Mucosa of stomach (tissue), 1 donor: Measurements from ENCODE around the gene R3HCC1L.
A peak's percentile ranks its signal among the peaks of the same experiment; 100 is the strongest.
"Not testable (repeated sequence)": the region's sequence is repeated elsewhere in the genome, so short reads cannot be mapped to it uniquely, and the experiment has no call there.

Experiments
- H3K27me3 ChIP-seq: one replicate; pipeline ENCODE4 v1.7.0; 2013; ENCODE audit warnings: mild to moderate bottlenecking, low read length; ENCODE audit not compliant: control insufficient read depth, insufficient read depth
- H3K36me3 ChIP-seq: one replicate; pipeline ENCODE4 v1.7.0; 2013; ENCODE audit warnings: low read length; ENCODE audit not compliant: control insufficient read depth, insufficient read depth
- H3K4me1 ChIP-seq: one replicate; pipeline ENCODE4 v1.7.0; 2013; ENCODE audit warnings: mild to moderate bottlenecking, low read length; ENCODE audit not compliant: control insufficient read depth, insufficient read depth
- H3K4me3 ChIP-seq: one replicate; pipeline ENCODE4 v1.7.0; 2013; ENCODE audit warnings: low read length
- H3K9ac ChIP-seq: one replicate; pipeline ENCODE4 v1.7.0; 2013; ENCODE audit warnings: mild to moderate bottlenecking, low read length, moderate library complexity
- H3K9me3 ChIP-seq: one replicate; pipeline ENCODE4 v1.7.0; 2013; ENCODE audit warnings: mild to moderate bottlenecking, low read length, moderate library complexity; ENCODE audit not compliant: control insufficient read depth
- donor health status: Pancreatic carcinoma.

The R3HCC1L gene

GRCh38 chr10:98104125-98104524, 30.3 kb upstream of the R3HCC1L start:
- no peaks in the 10 kb centered on the region for H3K36me3 ChIP-seq
- no peak overlapping the region for H3K4me3 ChIP-seq
- H3K9ac ChIP-seq = no peak overlapping the region
- no peaks in the 10 kb centered on the region for H3K9me3 ChIP-seq
- peaks cover 7% of the 10 kb centered on the region for H3K27me3 ChIP-seq
- H3K4me1 ChIP-seq = no peaks in the 10 kb centered on the region

- no peak overlapping the region for H3K9ac ChIP-seq
- no peaks in the 10 kb centered on the region for H3K36me3 ChIP-seq
- no peak overlapping the region for H3K4me3 ChIP-seq
- no peaks in the 10 kb centered on the region for H3K4me1 ChIP-seq
- H3K27me3 ChIP-seq = peaks cover 4% of the 10 kb centered on the region
- H3K9me3 ChIP-seq = no peaks in the 10 kb centered on the region
These were observed 27.9 kb upstream of the R3HCC1L start for GRCh38 chr10:98106531-98106930.

GRCh38 chr10:98107644-98108430, 26.6 kb upstream of the R3HCC1L start:
- H3K36me3 ChIP-seq = no peaks in the 10 kb centered on the region
- H3K9me3 ChIP-seq = no peaks in the 10 kb centered on the region
- no peaks in the 10 kb centered on the region for H3K4me1 ChIP-seq
- H3K9ac ChIP-seq = no peak overlapping the region
- peaks cover 4% of the 10 kb centered on the region for H3K27me3 ChIP-seq
- no peak overlapping the region for H3K4me3 ChIP-seq

- Histone ChIP-seq H3K9ac (no peak overlapping the region), H3K27me3 (peaks cover 10% of the 10 kb centered on the region), H3K4me1 (no peaks in the 10 kb centered on the region), H3K36me3 (no peaks in the 10 kb centered on the region), H3K4me3 (no peak overlapping the region), H3K9me3 (no peaks in the 10 kb centered on the region)
These were observed 24.1 kb upstream of the R3HCC1L start for GRCh38 chr10:98110356-98110755.

GRCh38 chr10:98115031-98115787, 19.2 kb upstream of the R3HCC1L start:
- Histone ChIP-seq H3K9me3 (no peaks in the 10 kb centered on the region), H3K27me3 (peaks cover 7% of the 10 kb centered on the region), H3K4me3 (no peak overlapping the region), H3K36me3 (no peaks in the 10 kb centered on the region), H3K4me1 (no peaks in the 10 kb centered on the region), H3K9ac (no peak overlapping the region)

GRCh38 chr10:98119891-98120290, 14.6 kb upstream of the R3HCC1L start:
- Histone ChIP-seq H3K9me3 (no peaks in the 10 kb centered on the region), H3K4me1 (no peaks in the 10 kb centered on the region), H3K36me3 (no peaks in the 10 kb centered on the region), H3K4me3 (no peak overlapping the region), H3K27me3 (no peaks in the 10 kb centered on the region), H3K9ac (no peak overlapping the region)

GRCh38 chr10:98125940-98126631, 8.4 kb upstream of the R3HCC1L start:
- Histone ChIP-seq H3K27me3 (no peaks in the 10 kb centered on the region), H3K4me3 (no peak overlapping the region), H3K9ac (no peak overlapping the region), H3K36me3 (no peaks in the 10 kb centered on the region), H3K4me1 (no peaks in the 10 kb centered on the region), H3K9me3 (no peaks in the 10 kb centered on the region)

- Histone ChIP-seq H3K4me3 (no peak overlapping the region), H3K27me3 (no peaks in the 10 kb centered on the region), H3K36me3 (no peaks in the 10 kb centered on the region), H3K4me1 (no peaks in the 10 kb centered on the region), H3K9ac (no peak overlapping the region), H3K9me3 (no peaks in the 10 kb centered on the region)
These were observed 5.7 kb upstream of the R3HCC1L start for GRCh38 chr10:98128802-98129201.

DNA sequence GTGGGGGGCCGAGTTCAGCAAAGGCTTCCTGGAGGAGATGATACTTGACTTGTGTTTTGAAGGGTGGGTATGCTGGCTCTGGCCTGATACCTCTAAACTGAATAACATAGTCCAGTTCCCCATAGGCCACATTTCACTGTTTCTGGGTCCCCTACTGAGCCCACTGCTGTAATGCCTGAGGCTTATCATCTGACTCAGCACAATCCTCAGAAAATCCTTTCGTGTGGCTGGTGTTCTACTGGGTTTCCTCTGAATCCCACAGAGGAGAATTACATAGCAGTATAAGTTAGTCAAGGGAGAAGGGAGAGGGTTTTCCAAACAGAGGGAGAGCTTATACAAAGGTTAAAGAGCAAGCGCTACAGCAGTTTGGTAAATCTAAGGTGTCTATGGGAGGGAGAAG, 2.8 kb upstream of the R3HCC1L start:
- no peaks in the 10 kb centered on the region for H3K36me3 ChIP-seq
- H3K4me3 ChIP-seq = no peak overlapping the region
- no peak overlapping the region for H3K9ac ChIP-seq
- H3K27me3 ChIP-seq = no peaks in the 10 kb centered on the region
- no peaks in the 10 kb centered on the region for H3K9me3 ChIP-seq
- peaks cover 4% of the 10 kb centered on the region for H3K4me1 ChIP-seq

DNA sequence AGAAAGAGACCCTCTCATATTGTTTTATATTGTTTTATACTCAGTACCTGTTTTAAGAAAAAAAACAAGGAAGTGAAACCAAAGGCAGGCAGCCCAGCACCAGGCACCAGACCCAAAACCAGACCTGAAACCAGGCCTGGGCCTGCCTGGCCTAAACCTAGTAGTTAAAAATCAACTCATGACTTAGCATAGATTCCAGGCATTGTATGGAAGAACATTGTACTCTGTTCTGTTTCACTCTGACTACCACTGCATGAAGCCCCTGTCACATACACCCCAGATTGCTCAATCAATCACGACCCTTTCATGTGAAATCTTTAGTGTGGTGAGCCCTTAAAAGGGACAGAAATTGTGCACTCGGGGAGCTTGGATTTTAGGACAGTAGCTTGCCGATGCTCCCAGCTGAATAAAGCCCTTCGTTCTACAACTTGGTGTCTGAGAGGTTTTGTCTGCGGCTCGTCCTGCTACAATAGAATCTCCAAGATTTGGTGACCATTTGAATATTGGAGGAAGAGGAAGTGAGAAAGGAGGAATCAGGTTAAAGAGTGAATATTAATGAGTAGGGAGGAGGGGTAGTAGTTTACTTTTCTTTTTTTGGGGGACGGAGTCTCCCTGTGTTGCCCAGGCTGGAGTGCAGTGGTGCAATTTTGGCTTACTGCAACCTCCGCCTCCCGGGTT, 1.2 kb upstream of the R3HCC1L start:
- H3K4me3 ChIP-seq, H3K27me3 ChIP-seq, H3K4me1 ChIP-seq, H3K9ac ChIP-seq, H3K36me3 ChIP-seq, H3K9me3 ChIP-seq: not testable (repeated sequence)

- Histone ChIP-seq H3K4me1 (peaks cover 4% of the 10 kb centered on the region), H3K9me3 (no peaks in the 10 kb centered on the region), H3K27me3 (no peaks in the 10 kb centered on the region), H3K36me3 (no peaks in the 10 kb centered on the region), H3K4me3 (peak overlapping the region; percentile 71), H3K9ac (peak overlapping the region; percentile 100)
These were observed 383 bp upstream of the R3HCC1L start for GRCh38 chr10:98134117-98134430.
